Measurements from ENCODE around the gene SLC16A8. TPM values are rescaled to one million over a fixed set of nuclear protein-coding genes. Genes with fewer than 3 reads are reported as not detected.

Gene SLC16A8
- total RNA-seq, 1 experiment from 2014 or later: 1.1 TPM

- no peak overlapping the region for H3K27ac Mint-ChIP-seq
- Histone ChIP-seq H3K23me2 (ENCODE audit: insufficient read length, low read depth, low read length, poor library complexity, severe bottlenecking) (no peaks in the 10 kb centered on the region), H3K14ac (ENCODE audit: insufficient read depth, low read length) (no peak overlapping the region), H3K9ac (ENCODE audit: extremely low read depth, insufficient read length, low read length) (no peak overlapping the region), H3K18ac (ENCODE audit: insufficient read length, low read depth, low read length) (no peak overlapping the region), H4K20me1 (ENCODE audit: control insufficient read depth, insufficient read depth, insufficient read length) (peaks cover 2% of the 10 kb centered on the region), H2BK5ac (ENCODE audit: insufficient read length, low read length) (no peak overlapping the region), H2BK15ac (ENCODE audit: low read depth, low read length) (no peak overlapping the region), H2AFZ (ENCODE audit: low read length) (no peak overlapping the region), H2BK12ac (ENCODE audit: insufficient read length, low read depth, low read length) (no peak overlapping the region), H4K8ac (replicated peaks; ENCODE audit: insufficient read length, low read depth, low read length) (no peak overlapping the region), H4K91ac (ENCODE audit: insufficient read length, low read depth, low read length) (no peak overlapping the region), H3K4ac (ENCODE audit: low read depth, low read length) (no peak overlapping the region), H3K4me1 (ENCODE audit: insufficient read depth, low read length) (no peaks in the 10 kb centered on the region), H4K5ac (ENCODE audit: insufficient read length, low read depth, low read length) (no peak overlapping the region), H2BK20ac (ENCODE audit: low read depth, low read length, poor library complexity, severe bottlenecking) (no peak overlapping the region), H3K27me3 (ENCODE audit: insufficient read depth, low read length) (no peaks in the 10 kb centered on the region), H2AK5ac (ENCODE audit: insufficient read length, low read length) (no peak overlapping the region), H2BK120ac (ENCODE audit: low read depth, low read length, poor library complexity, severe bottlenecking) (no peak overlapping the region), H3K4me2 (ENCODE audit: insufficient read depth, insufficient read length, low read length) (no peak overlapping the region), H3K79me2 (ENCODE audit: insufficient read depth, low read length) (no peaks in the 10 kb centered on the region), H3K56ac (ENCODE audit: insufficient read length, low read depth, low read length) (no peak overlapping the region), H3K23ac (ENCODE audit: insufficient read length, low read depth, low read length) (no peak overlapping the region), H3K27ac (ENCODE audit: insufficient read length, low read depth, low read length) (no peak overlapping the region), H3T11ph (ENCODE audit: low read length) (no peak overlapping the region), H3K79me1 (ENCODE audit: insufficient read depth, low read depth, low read length, poor library complexity, severe bottlenecking) (no peaks in the 10 kb centered on the region), H3K9me3 (ENCODE audit: control insufficient read depth, low read depth, low read length) (no peaks in the 10 kb centered on the region)
- TF ChIP-seq, protein P1, sequence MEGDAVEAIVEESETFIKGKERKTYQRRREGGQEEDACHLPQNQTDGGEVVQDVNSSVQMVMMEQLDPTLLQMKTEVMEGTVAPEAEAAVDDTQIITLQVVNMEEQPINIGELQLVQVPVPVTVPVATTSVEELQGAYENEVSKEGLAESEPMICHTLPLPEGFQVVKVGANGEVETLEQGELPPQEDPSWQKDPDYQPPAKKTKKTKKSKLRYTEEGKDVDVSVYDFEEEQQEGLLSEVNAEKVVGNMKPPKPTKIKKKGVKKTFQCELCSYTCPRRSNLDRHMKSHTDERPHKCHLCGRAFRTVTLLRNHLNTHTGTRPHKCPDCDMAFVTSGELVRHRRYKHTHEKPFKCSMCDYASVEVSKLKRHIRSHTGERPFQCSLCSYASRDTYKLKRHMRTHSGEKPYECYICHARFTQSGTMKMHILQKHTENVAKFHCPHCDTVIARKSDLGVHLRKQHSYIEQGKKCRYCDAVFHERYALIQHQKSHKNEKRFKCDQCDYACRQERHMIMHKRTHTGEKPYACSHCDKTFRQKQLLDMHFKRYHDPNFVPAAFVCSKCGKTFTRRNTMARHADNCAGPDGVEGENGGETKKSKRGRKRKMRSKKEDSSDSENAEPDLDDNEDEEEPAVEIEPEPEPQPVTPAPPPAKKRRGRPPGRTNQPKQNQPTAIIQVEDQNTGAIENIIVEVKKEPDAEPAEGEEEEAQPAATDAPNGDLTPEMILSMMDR (conservative IDR thresholded peaks at IDR 0.05): no peak
- no peaks in the 10 kb centered on the region; the same call in 1 of the 2 replicates for H3K27me3 Mint-ChIP-seq (ENCODE audit: low read depth)
- H3K4me3 Mint-ChIP-seq: no peak overlapping the region
- peaks cover 0 to 4% (median 2%) of the 10 kb centered on the region in 3 experiments; a peak in 5 of 7 replicates for H3K36me3 Mint-ChIP-seq (ENCODE audit: insufficient read depth in 1 of 3, low read depth in 3 of 3)
- WGBS (ENCODE audit: extremely low coverage, insufficient read length, low lambda C conversion rate): no CpG with 5 or more reads among the region's 22 CpGs
- H3K4me1 Mint-ChIP-seq: peaks cover 2 to 14% of the 10 kb centered on the region in 2 experiments
- no peak for DNase-seq
- H3K9me3 Mint-ChIP-seq: peaks cover 0 to 3% of the 10 kb centered on the region in 2 experiments; a peak in 2 of 5 replicates
Observed at GRCh38 chr22:38112381-38112780, 28.4 kb upstream of the SLC16A8 start.
